Muscle layer of colon (tissue), 2 donors: ENCODE data around the gene CAPNS1.

Experiments
- H3K27ac ChIP-seq: one replicate; pipeline ENCODE4 v1.7.0; 2013; ENCODE audit warnings: low read depth, mild to moderate bottlenecking, low read length, moderate library complexity
- H3K27me3 ChIP-seq, 2 donors: one replicate each; pipeline ENCODE4 v1.7.0; 2013; ENCODE audit warnings: low read length in 2 of 2, mild to moderate bottlenecking in 2 of 2; ENCODE audit not compliant: insufficient read depth in 2 of 2, control insufficient read depth in 1 of 2
- H3K36me3 ChIP-seq: one replicate; pipeline ENCODE4 v1.7.0; 2013; ENCODE audit warnings: mild to moderate bottlenecking, low read length; ENCODE audit not compliant: insufficient read depth
- H3K4me1 ChIP-seq: one replicate; pipeline ENCODE4 v1.7.0; 2013; ENCODE audit warnings: mild to moderate bottlenecking, low read length; ENCODE audit not compliant: insufficient read depth
- H3K4me3 ChIP-seq, 2 donors: one replicate each; pipeline ENCODE4 v1.7.0; 2013; ENCODE audit warnings: low read length in 2 of 2, low read depth in 1 of 2, mild to moderate bottlenecking in 1 of 2, moderate library complexity in 1 of 2
- H3K9ac ChIP-seq: one replicate; pipeline ENCODE4 v1.7.0; 2013; ENCODE audit warnings: low read length
- H3K9me3 ChIP-seq: one replicate; pipeline ENCODE4 v1.7.0; 2013; ENCODE audit warnings: mild to moderate bottlenecking, low read length
- donor health status: abdominal sarcoma.
- donor health status: Adenocarcinoma of cecum.

CAPNS1 gene

GRCh38 chr19:36139473-36140303, at the start of gene CAPNS1:
CAPNS1 (plus strand) TSS chr19:36140066; CDS start chr19:36141012, 946 bp downstream.
- Histone ChIP-seq H3K27me3 (no peaks in the 10 kb centered on the region), H3K27ac (peak within 1 kb of the TSS; percentile 100), H3K36me3 (peaks cover 19% of the 10 kb centered on the region), H3K9me3 (no peaks in the 10 kb centered on the region), H3K4me1 (peaks cover 22% of the 10 kb centered on the region), H3K9ac (peak within 1 kb of the TSS; percentile 100), H3K4me3 (peak within 1 kb of the TSS; percentile 84 to 96)

DNA sequence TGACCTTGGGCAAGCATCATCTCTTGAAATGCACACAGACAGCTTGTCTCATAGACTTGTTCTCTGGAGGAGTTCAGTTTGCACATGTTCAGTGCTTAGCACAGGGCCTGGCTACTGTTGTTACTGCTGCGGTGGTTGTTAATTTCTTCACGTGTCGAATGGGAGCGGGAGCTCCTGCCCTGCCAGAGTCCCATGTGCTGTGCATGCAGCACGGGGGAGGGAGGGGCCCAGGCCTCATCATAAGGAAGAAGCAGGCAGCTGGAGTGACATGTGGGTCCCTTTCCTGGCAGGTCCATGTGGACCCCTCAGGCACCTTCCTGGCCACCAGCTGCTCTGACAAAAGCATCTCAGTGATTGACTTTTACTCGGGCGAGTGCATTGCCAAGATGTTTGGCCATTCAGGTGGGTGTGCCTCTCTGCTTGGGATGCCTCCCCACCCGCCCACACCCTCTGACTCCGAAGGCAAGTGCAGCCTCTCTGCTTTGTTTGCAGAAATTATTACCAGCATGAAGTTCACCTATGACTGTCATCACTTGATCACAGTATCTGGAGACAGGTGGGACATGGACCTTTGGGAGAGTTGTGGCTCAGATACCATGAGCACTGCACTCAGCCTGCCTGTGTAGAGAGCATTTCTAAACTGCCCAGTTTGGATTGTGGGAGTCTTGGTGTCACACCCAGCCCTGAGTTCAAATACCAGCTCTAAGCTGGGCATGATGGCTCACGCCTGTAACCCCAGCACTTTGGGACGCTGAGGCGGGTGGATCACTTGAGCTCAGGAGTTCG, 48.8 kb upstream of the CAPNS1 start:
- H3K9me3 ChIP-seq, result no peaks in the 10 kb centered on the region
- no peaks in the 10 kb centered on the region for H3K4me1 ChIP-seq
- H3K9ac ChIP-seq, result no peak overlapping the region
- no peaks in the 10 kb centered on the region for H3K36me3 ChIP-seq
- no peak overlapping the region for H3K27ac ChIP-seq
- no peak overlapping the region for H3K4me3 ChIP-seq
- no peaks in the 10 kb centered on the region for H3K27me3 ChIP-seq

DNA sequence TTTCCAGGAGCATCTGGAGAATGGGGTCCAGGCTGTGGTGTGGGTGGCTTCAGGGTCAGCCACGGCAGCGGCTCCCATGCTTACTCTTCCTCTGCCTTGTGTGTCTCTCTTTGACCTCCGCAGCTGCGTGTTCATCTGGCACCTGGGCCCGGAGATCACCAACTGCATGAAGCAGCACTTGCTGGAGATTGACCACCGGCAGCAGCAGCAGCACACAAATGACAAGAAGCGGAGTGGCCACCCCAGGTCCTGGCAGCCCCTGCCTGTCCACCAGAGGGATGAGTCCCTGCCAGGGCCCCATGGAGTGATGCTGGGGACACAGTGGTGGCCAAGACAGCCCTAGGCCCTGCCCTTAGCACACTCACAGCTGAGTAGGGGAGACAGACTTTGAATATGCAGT, 47.3 kb upstream of the CAPNS1 start:
- no peaks in the 10 kb centered on the region for H3K4me1 ChIP-seq
- H3K27me3 ChIP-seq, result no peaks in the 10 kb centered on the region
- no peak overlapping the region for H3K4me3 ChIP-seq
- H3K9ac ChIP-seq, result no peak overlapping the region
- no peak overlapping the region for H3K27ac ChIP-seq
- H3K9me3 ChIP-seq, result no peaks in the 10 kb centered on the region
- H3K36me3 ChIP-seq, result no peaks in the 10 kb centered on the region

- H3K27ac ChIP-seq, result no peak overlapping the region
- no peak overlapping the region for H3K9ac ChIP-seq
- no peaks in the 10 kb centered on the region for H3K27me3 ChIP-seq
- no peak overlapping the region for H3K4me3 ChIP-seq
- no peaks in the 10 kb centered on the region for H3K9me3 ChIP-seq
- H3K36me3 ChIP-seq, result no peaks in the 10 kb centered on the region
- no peaks in the 10 kb centered on the region for H3K4me1 ChIP-seq
Observed at GRCh38 chr19:36093146-36093662, 46.7 kb upstream of the CAPNS1 start.

DNA sequence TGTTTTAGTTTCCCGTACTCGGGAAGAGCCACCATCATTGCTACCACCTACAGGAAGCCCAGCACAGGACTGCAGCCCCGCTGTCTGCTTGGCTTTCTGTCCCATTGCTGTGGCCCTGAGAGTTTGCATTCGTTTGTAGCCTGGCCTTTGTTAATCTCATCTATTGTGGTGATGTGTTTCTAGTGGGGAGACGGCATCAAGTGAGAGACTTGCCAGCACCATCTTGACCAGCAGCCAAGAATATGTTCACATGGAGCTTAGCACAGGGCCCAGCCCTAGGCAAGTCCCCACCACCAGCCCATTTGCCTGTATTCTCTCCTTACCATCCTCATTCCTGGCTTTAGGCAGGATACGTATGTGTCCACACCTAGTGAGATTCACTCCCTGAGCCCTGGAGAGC, 46.2 kb upstream of the CAPNS1 start:
- H3K27ac ChIP-seq, result no peak overlapping the region

GRCh38 chr19:36097036-36097435, 42.8 kb upstream of the CAPNS1 start:
- Histone ChIP-seq H3K27me3 (no peaks in the 10 kb centered on the region), H3K9me3 (no peaks in the 10 kb centered on the region), H3K27ac (no peak overlapping the region), H3K36me3 (no peaks in the 10 kb centered on the region), H3K9ac (no peak overlapping the region), H3K4me1 (no peaks in the 10 kb centered on the region), H3K4me3 (no peak overlapping the region)

More for the DNA sequence above, 46.2 kb upstream of the CAPNS1 start:
- Histone ChIP-seq H3K4me3 (no peak overlapping the region), H3K36me3 (no peaks in the 10 kb centered on the region), H3K27me3 (no peaks in the 10 kb centered on the region), H3K9me3 (no peaks in the 10 kb centered on the region), H3K9ac (no peak overlapping the region), H3K4me1 (no peaks in the 10 kb centered on the region)

DNA sequence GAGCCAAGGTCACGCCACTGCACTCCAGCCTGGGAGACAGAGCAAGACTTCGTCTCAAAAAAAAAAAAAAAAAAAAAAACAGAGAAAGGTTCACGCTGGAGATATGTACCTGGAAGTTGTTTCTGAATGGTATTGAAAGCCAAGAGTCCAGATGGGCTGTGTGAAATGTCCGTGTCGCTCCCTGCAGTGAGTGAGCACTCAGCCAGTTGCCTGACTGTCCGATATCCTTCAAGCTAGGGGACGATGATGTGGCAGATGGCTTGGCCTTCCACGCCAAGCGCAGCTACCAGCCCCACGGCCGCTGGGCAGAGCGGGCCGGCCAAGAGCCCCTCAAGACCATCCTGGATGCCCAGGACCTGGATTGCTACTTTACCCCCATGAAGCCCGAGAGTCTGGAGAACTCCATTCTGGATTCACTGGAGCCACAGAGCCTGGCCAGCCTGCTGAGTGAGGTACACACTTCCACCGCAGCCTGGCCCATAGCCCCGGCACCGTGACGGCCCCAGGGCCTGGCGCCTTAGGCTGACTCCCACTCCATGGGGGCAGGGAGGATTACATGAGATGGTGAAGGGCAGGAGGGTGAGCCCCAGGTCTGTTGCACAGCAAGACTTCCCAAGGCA, 40.6 kb upstream of the CAPNS1 start:
- Histone ChIP-seq H3K9me3 (no peaks in the 10 kb centered on the region), H3K4me3 (no peak overlapping the region), H3K9ac (no peak overlapping the region), H3K4me1 (no peaks in the 10 kb centered on the region), H3K27me3 (no peaks in the 10 kb centered on the region), H3K27ac (no peak overlapping the region), H3K36me3 (no peaks in the 10 kb centered on the region)

- H3K4me3 ChIP-seq, result no peak overlapping the region
- no peaks in the 10 kb centered on the region for H3K27me3 ChIP-seq
- H3K9ac ChIP-seq, result no peak overlapping the region
- no peaks in the 10 kb centered on the region for H3K9me3 ChIP-seq
- no peaks in the 10 kb centered on the region for H3K4me1 ChIP-seq
- H3K36me3 ChIP-seq, result no peaks in the 10 kb centered on the region
- no peak overlapping the region for H3K27ac ChIP-seq
Observed at GRCh38 chr19:36100476-36100875, 39.4 kb upstream of the CAPNS1 start.

GRCh38 chr19:36101550-36102327, 38.1 kb upstream of the CAPNS1 start:
- Histone ChIP-seq H3K36me3 (no peaks in the 10 kb centered on the region), H3K4me1 (no peaks in the 10 kb centered on the region), H3K27ac (no peak overlapping the region), H3K4me3 (no peak overlapping the region), H3K9ac (no peak overlapping the region), H3K27me3 (no peaks in the 10 kb centered on the region), H3K9me3 (no peaks in the 10 kb centered on the region)

- Histone ChIP-seq H3K36me3 (no peaks in the 10 kb centered on the region), H3K27ac (no peak overlapping the region), H3K4me3 (no peak overlapping the region), H3K4me1 (no peaks in the 10 kb centered on the region), H3K9me3 (no peaks in the 10 kb centered on the region), H3K27me3 (no peaks in the 10 kb centered on the region), H3K9ac (no peak overlapping the region)
Observed at GRCh38 chr19:36103040-36103626, 36.7 kb upstream of the CAPNS1 start.
